IPS-15b (cell line): Measurements from ENCODE around the gene CNNM2.

ENCODE experiments used
- H3K27me3 ChIP-seq: one replicate; pipeline ENCODE4 v1.6.1; 2013; ENCODE audit warnings: low read length; ENCODE audit not compliant: control insufficient read depth, insufficient read depth
- H3K36me3 ChIP-seq: one replicate; pipeline ENCODE4 v1.6.1; 2013; ENCODE audit warnings: low read length; ENCODE audit not compliant: control insufficient read depth, insufficient read depth
- H3K4me1 ChIP-seq: one replicate; pipeline ENCODE4 v1.6.1; 2013; ENCODE audit warnings: mild to moderate bottlenecking, low read length; ENCODE audit not compliant: control insufficient read depth, insufficient read depth
- H3K4me3 ChIP-seq: one replicate; pipeline ENCODE4 v1.5.1; 2013; ENCODE audit warnings: low read depth, low read length
- H3K9ac ChIP-seq: one replicate; pipeline ENCODE4 v1.6.1; 2013; ENCODE audit warnings: low read depth, mild to moderate bottlenecking, low read length
- H3K9me3 ChIP-seq: one replicate; pipeline ENCODE4 v1.6.1; 2013; ENCODE audit warnings: mild to moderate bottlenecking, low read length; ENCODE audit not compliant: control insufficient read depth, insufficient read depth

Gene CNNM2

GRCh38 chr10:103080891-103081581, 162.9 kb downstream of the CNNM2 start:
- H3K27me3 ChIP-seq = no peaks in the 10 kb centered on the region
- no peaks in the 10 kb centered on the region for H3K9me3 ChIP-seq
- H3K9ac ChIP-seq = no peak overlapping the region
- no peaks in the 10 kb centered on the region for H3K4me1 ChIP-seq
- no peak overlapping the region for H3K4me3 ChIP-seq
- H3K36me3 ChIP-seq = peaks cover 15% of the 10 kb centered on the region

GRCh38 chr10:103082683-103083082, 164.6 kb downstream of the CNNM2 start:
- Histone ChIP-seq H3K9me3 (no peaks in the 10 kb centered on the region), H3K9ac (no peak overlapping the region), H3K4me3 (no peak overlapping the region), H3K36me3 (peaks cover 7% of the 10 kb centered on the region), H3K27me3 (no peaks in the 10 kb centered on the region), H3K4me1 (no peaks in the 10 kb centered on the region)

GRCh38 chr10:103083266-103083976, 165.3 kb downstream of the CNNM2 start:
- no peak overlapping the region for H3K9ac ChIP-seq
- H3K36me3 ChIP-seq = peaks cover 4% of the 10 kb centered on the region
- no peaks in the 10 kb centered on the region for H3K9me3 ChIP-seq
- H3K27me3 ChIP-seq = no peaks in the 10 kb centered on the region
- no peak overlapping the region for H3K4me3 ChIP-seq
- no peaks in the 10 kb centered on the region for H3K4me1 ChIP-seq

DNA sequence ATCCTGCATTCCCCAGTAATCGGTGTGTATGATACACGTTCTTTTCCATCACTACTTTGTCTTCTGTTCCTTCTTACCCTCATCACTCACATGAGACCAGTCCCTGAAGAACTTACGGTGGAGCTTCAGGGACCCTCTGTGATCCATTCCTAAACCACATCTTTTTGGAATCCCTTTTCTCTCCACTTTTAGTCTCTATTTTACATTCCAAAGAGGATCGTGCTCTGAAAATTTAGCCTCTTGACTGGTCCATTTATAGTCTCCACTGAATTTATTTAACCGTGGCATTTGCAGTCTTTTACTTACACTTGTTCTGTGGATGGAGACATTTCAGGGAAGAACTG, 165.9 kb downstream of the CNNM2 start:
- Histone ChIP-seq H3K36me3 (peaks cover 4% of the 10 kb centered on the region), H3K4me3 (no peak overlapping the region)

DNA sequence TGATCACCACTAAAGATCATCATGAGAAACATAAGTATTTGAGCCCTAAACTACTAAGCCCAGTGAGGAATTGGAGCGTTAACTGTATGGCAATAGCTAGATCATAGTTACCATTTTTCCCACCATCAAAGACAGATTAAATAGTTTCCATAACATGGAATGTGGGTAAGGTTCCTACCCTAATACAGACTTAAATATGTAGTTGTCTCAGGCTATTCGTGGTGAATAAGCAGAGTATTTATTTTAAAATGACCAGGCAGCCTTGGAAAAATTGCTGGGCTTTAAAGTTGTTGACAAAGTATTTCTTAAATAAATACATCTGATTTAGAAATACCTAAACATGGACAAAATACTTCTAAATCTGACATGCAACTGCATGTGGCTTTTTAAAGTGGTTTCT, 168.2 kb downstream of the CNNM2 start:
- Histone ChIP-seq H3K4me3 (no peak overlapping the region), H3K9me3 (no peaks in the 10 kb centered on the region), H3K36me3 (peaks cover 13% of the 10 kb centered on the region), H3K9ac (no peak overlapping the region), H3K27me3 (no peaks in the 10 kb centered on the region), H3K4me1 (no peaks in the 10 kb centered on the region)

More for the DNA sequence above, 165.9 kb downstream of the CNNM2 start:
- H3K9ac ChIP-seq = no peak overlapping the region
- no peaks in the 10 kb centered on the region for H3K4me1 ChIP-seq
- no peaks in the 10 kb centered on the region for H3K27me3 ChIP-seq
- H3K9me3 ChIP-seq = no peaks in the 10 kb centered on the region

- no peaks in the 10 kb centered on the region for H3K9me3 ChIP-seq
- H3K36me3 ChIP-seq = peaks cover 13% of the 10 kb centered on the region
- H3K4me3 ChIP-seq = no peak overlapping the region
- no peaks in the 10 kb centered on the region for H3K4me1 ChIP-seq
- no peak overlapping the region for H3K9ac ChIP-seq
- no peaks in the 10 kb centered on the region for H3K27me3 ChIP-seq
Observed at GRCh38 chr10:103086799-103087198, 168.7 kb downstream of the CNNM2 start.

DNA sequence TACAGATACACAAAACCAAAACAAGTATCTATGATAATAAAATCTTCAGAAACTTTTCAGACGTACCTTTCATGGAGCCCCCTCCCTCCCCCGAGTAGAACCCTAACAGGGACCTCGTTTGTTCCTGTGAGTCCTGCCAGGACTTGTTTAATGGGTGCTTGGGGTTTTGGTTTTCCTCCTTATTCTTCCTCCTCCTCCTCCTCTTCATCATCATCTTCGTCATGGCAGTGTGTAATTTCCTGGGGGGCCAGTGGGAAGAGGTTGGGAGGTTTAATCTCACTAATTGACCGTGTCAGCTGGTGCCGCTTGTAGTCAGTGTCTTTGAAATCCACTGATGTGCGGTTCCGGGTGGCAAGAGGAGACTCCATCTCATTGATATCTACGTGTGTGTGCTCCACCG, 171.4 kb downstream of the CNNM2 start:
- Histone ChIP-seq H3K4me1 (no peaks in the 10 kb centered on the region), H3K9me3 (no peaks in the 10 kb centered on the region), H3K27me3 (no peaks in the 10 kb centered on the region), H3K36me3 (peaks cover 13% of the 10 kb centered on the region), H3K9ac (no peak overlapping the region), H3K4me3 (no peak overlapping the region)

- H3K27me3 ChIP-seq = no peaks in the 10 kb centered on the region
- no peaks in the 10 kb centered on the region for H3K9me3 ChIP-seq
- peaks cover 10% of the 10 kb centered on the region for H3K36me3 ChIP-seq
- no peak overlapping the region for H3K9ac ChIP-seq
- H3K4me1 ChIP-seq = no peaks in the 10 kb centered on the region
- no peak overlapping the region for H3K4me3 ChIP-seq
Observed at GRCh38 chr10:103090911-103091310, 172.8 kb downstream of the CNNM2 start.

DNA sequence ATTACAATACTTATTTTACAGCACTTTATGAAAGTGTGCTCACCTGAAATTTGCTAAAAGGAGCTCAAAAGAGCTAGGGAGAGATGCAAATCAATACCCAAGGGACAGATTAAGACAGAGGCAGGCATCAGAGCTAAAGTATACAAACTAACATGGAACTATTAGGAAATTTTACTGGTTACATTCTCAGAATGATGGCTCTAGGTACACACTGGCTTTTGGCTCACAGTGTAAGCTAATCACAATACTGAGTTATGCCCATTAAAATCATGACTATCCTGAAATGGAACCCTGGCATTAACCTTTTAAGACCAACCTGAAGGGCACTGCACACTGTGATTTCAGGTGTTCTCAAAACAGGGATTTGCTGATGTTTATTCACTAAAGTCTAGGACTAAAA, 176.9 kb downstream of the CNNM2 start:
- Histone ChIP-seq H3K4me1 (no peaks in the 10 kb centered on the region), H3K4me3 (no peak overlapping the region), H3K9ac (no peak overlapping the region), H3K9me3 (no peaks in the 10 kb centered on the region), H3K27me3 (no peaks in the 10 kb centered on the region), H3K36me3 (peaks cover 10% of the 10 kb centered on the region)

DNA sequence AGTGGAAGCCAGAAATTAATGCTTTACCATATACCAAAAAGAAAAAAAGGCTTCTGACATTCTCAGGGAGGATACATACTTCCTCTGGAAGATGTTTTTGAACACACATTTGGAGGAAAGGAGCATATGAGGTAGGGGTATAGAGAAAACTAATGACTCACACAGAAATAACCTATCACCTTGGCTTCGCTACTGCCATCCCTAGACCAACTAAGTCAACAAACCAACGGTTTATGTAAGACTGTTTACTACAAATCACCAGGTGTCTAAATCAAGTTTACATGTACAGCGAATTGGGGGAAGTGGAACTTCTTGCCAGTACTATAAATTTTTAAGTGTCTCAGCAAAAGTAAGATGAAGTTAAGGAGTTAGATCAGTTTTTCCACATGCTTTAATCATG, 178.0 kb downstream of the CNNM2 start:
- Histone ChIP-seq H3K9me3 (no peaks in the 10 kb centered on the region), H3K4me1 (no peaks in the 10 kb centered on the region), H3K9ac (no peak overlapping the region), H3K4me3 (no peak overlapping the region), H3K27me3 (no peaks in the 10 kb centered on the region), H3K36me3 (peaks cover 6% of the 10 kb centered on the region)

DNA sequence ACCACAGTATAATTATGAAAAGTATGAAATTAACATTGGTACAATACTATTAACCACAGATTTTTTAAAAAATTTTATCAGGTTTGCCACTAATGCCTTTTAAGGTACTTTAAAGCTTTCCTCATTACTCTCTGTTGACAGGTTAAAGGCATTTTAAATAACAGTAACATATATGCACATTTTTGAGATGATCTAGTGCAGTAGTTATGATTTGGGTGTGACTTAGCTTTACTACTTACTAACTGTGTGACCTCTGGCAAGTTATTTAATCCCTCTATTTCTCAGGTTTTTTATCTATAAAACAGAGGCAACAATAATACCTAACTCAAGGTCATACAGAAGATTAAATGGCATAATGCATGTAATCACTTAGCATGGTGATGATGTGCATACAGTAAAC, 180.1 kb downstream of the CNNM2 start:
- no peaks in the 10 kb centered on the region for H3K27me3 ChIP-seq
- peaks cover 9% of the 10 kb centered on the region for H3K36me3 ChIP-seq
- no peaks in the 10 kb centered on the region for H3K9me3 ChIP-seq
- H3K4me3 ChIP-seq = no peak overlapping the region
- no peak overlapping the region for H3K9ac ChIP-seq
- peaks cover 3% of the 10 kb centered on the region for H3K4me1 ChIP-seq

GRCh38 chr10:103100620-103101019, 182.5 kb downstream of the CNNM2 start:
- Histone ChIP-seq H3K9me3 (no peaks in the 10 kb centered on the region), H3K36me3 (peaks cover 9% of the 10 kb centered on the region), H3K9ac (no peak overlapping the region), H3K4me3 (no peak overlapping the region), H3K27me3 (no peaks in the 10 kb centered on the region), H3K4me1 (peaks cover 3% of the 10 kb centered on the region)
